Ishikawa (cell line): ENCODE data around the gene PNKP.

Experiments
- CEBPB ChIP-seq: IDR thresholded peaks from 2 replicates; pipeline ENCODE4 v1.6.1; 2012
- CREB1 ChIP-seq: IDR thresholded peaks from 2 replicates; pipeline ENCODE4 v1.6.1; 2012; ENCODE audit warnings: low read depth
- EGR1 ChIP-seq: IDR thresholded peaks from 2 replicates; pipeline ENCODE4 v1.6.1; 2012
- EP300 ChIP-seq: IDR thresholded peaks from 2 replicates; pipeline ENCODE4 v1.6.1; 2012; ENCODE audit warnings: borderline replicate concordance
- FOXM1 ChIP-seq: IDR thresholded peaks from 2 replicates; pipeline ENCODE4 v1.6.1; 2012; ENCODE audit warnings: low read depth, borderline replicate concordance
- MAX ChIP-seq: IDR thresholded peaks from 2 replicates; pipeline ENCODE4 v1.6.1; 2012
- NFIC ChIP-seq: IDR thresholded peaks from 2 replicates; pipeline ENCODE4 v1.6.1; 2012
- RAD21 ChIP-seq: IDR thresholded peaks from 2 replicates; pipeline ENCODE4 v1.6.1; 2012; ENCODE audit warnings: low read depth
- REST ChIP-seq: IDR thresholded peaks from 2 replicates; pipeline ENCODE4 v1.6.1; 2012; ENCODE audit warnings: low read depth, mild to moderate bottlenecking
- TAF1 ChIP-seq: IDR thresholded peaks from 2 replicates; pipeline ENCODE4 v1.6.1; 2012; ENCODE audit warnings: low read depth, mild to moderate bottlenecking
- TCF12 ChIP-seq: IDR thresholded peaks from 2 replicates; pipeline ENCODE4 v1.6.1; 2012; ENCODE audit warnings: low read depth
- TEAD4 ChIP-seq: IDR thresholded peaks from 2 replicates; pipeline ENCODE4 v1.6.1; 2012
- USF1 ChIP-seq: IDR thresholded peaks from 2 replicates; pipeline ENCODE4 v1.6.1; 2012
- YY1 ChIP-seq: IDR thresholded peaks from 2 replicates; pipeline ENCODE4 v1.6.1; 2012; ENCODE audit warnings: low read depth
- ZBTB7A ChIP-seq: IDR thresholded peaks from 2 replicates; pipeline ENCODE4 v1.6.1; 2012; ENCODE audit warnings: low read depth

PNKP gene

GRCh38 chr19:49846408-49846807, 21.0 kb downstream of the PNKP start:
- no peak for TF ChIP-seq RAD21
- TF ChIP-seq NFIC, result no peak
- no peak for TF ChIP-seq TCF12
- no peak for TF ChIP-seq EGR1
- TF ChIP-seq EP300, result no peak

- no peak for TF ChIP-seq CEBPB
- TF ChIP-seq CREB1, result no peak
- TF ChIP-seq REST, result no peak
- TF ChIP-seq TCF12, result no peak
- no peak for TF ChIP-seq ZBTB7A
- TF ChIP-seq YY1, result no peak
- TF ChIP-seq EGR1, result no peak
- no peak for TF ChIP-seq USF1
- no peak for TF ChIP-seq NFIC
- TF ChIP-seq TEAD4, result no peak
- TF ChIP-seq TAF1, result no peak
- no peak for TF ChIP-seq FOXM1
- no peak for TF ChIP-seq EP300
- TF ChIP-seq MAX, result no peak
- TF ChIP-seq RAD21, result no peak
These were observed 22.0 kb downstream of the PNKP start for GRCh38 chr19:49845414-49845813.

- TF ChIP-seq FOXM1, result no peak
- TF ChIP-seq TEAD4, result no peak
These were observed 23.0 kb downstream of the PNKP start for GRCh38 chr19:49844138-49845095.

- TF ChIP-seq FOXM1, result no peak
- TF ChIP-seq NFIC, result no peak
These were observed 24.1 kb downstream of the PNKP start for GRCh38 chr19:49843265-49843664.

GRCh38 chr19:49840736-49841249, 26.6 kb downstream of the PNKP start:
- TF ChIP-seq EGR1, result no peak
- TF ChIP-seq RAD21, result no peak

- no peak for TF ChIP-seq TEAD4
- TF ChIP-seq CREB1, result no peak
- no peak for TF ChIP-seq TAF1
- no peak for TF ChIP-seq TCF12
- no peak for TF ChIP-seq FOXM1
These were observed 27.1 kb downstream of the PNKP start for GRCh38 chr19:49840321-49840720.

GRCh38 chr19:49839713-49840112, 27.7 kb downstream of the PNKP start:
- TF ChIP-seq ZBTB7A (no peak), CEBPB (no peak), EGR1 (no peak), EP300 (no peak), NFIC (no peak), MAX (no peak), CREB1 (no peak), TCF12 (no peak)

GRCh38 chr19:49838885-49839588, 28.3 kb downstream of the PNKP start:
- TF ChIP-seq EP300 (no peak), MAX (no peak), ZBTB7A (no peak), TCF12 (no peak), TAF1 (no peak), TEAD4 (no peak), EGR1 (no peak), CREB1 (no peak), FOXM1 (no peak), CEBPB (no peak), RAD21 (no peak), NFIC (no peak), USF1 (no peak), YY1 (no peak)
